Ecto neural progenitor cell (in vitro differentiated cells): ENCODE measurements around the gene USP48.
"Not testable (repeated sequence)": the region's sequence is repeated elsewhere in the genome, so short reads cannot be mapped to it uniquely, and the experiment has no call there.

Experiments used
- DNase-seq: peaks from one replicate; pipeline ENCODE4 v3.0.0-alpha.2; 2018; ENCODE audit warnings: low spot score

USP48 gene

GRCh38 chr1:21782868-21783678 lies at the start of gene USP48:
USP48 (minus strand) TSS chr1:21783149; CDS start chr1:21782957, 192 bp downstream.
- peak; percentile 97 for DNase-seq

GRCh38 chr1:21831454-21831970 lies 48.6 kb upstream of the USP48 start:
- DNase-seq: no peak

GRCh38 chr1:21830792-21831453 lies 48.0 kb upstream of the USP48 start:
- no peak for DNase-seq

GRCh38 chr1:21829294-21829693 lies 46.3 kb upstream of the USP48 start:
- DNase-seq: no peak

GRCh38 chr1:21828506-21829210 lies 45.7 kb upstream of the USP48 start:
- no peak for DNase-seq

- DNase-seq: no peak
Measured at GRCh38 chr1:21828075-21828474, 45.1 kb upstream of the USP48 start.

- no peak for DNase-seq
Measured at GRCh38 chr1:21827141-21827679, 44.3 kb upstream of the USP48 start.

GRCh38 chr1:21826694-21827093 lies 43.7 kb upstream of the USP48 start:
- DNase-seq: not testable (repeated sequence)

GRCh38 chr1:21825393-21825792 lies 42.4 kb upstream of the USP48 start:
- DNase-seq: no peak

GRCh38 chr1:21824926-21825325 lies 42.0 kb upstream of the USP48 start:
- DNase-seq: no peak

- no peak for DNase-seq
Measured at GRCh38 chr1:21823980-21824702, 41.2 kb upstream of the USP48 start.

GRCh38 chr1:21823206-21823979 lies 40.4 kb upstream of the USP48 start:
- DNase-seq: no peak

- DNase-seq: peak; percentile 76
Measured at GRCh38 chr1:21822349-21822748, 39.4 kb upstream of the USP48 start.

- DNase-seq: no peak
Measured at GRCh38 chr1:21821385-21822019, 38.6 kb upstream of the USP48 start.

GRCh38 chr1:21820597-21821232 lies 37.8 kb upstream of the USP48 start:
- DNase-seq: no peak

GRCh38 chr1:21818656-21819055 lies 35.7 kb upstream of the USP48 start:
- DNase-seq: peak; percentile 81

- no peak for DNase-seq
Measured at GRCh38 chr1:21816602-21817302, 33.8 kb upstream of the USP48 start.

- no peak for DNase-seq
Measured at GRCh38 chr1:21815724-21816321, 32.9 kb upstream of the USP48 start.
